RWPE1 (cell line): ENCODE measurements around the gene PPFIA2.

ENCODE experiments used
- CTCF ChIA-PET: fragments of 350-600 bp; sonication (Branson Sonifier 250); formaldehyde crosslinking; extraction: SDS; loops from one replicate; lab custom pipeline; 2021; lab: Yijun Ruan, JAX
- POLR2A ChIA-PET: fragments of 400-600 bp; formaldehyde crosslinking; extraction: SDS; loops from one replicate; lab custom pipeline; 2020; ENCODE audit warnings: antibody characterized with exemption; ENCODE audit not compliant: low non-redundant PET; lab: Yijun Ruan, JAX
- DNase-seq: peaks from one replicate; pipeline ENCODE4 v3.0.0; 2012; ENCODE audit warnings: low spot score
- H3K27ac ChIP-seq: fragments of 450-650 bp; 2 replicates; pipeline ENCODE4 v1.5.1; 2017
- CTCF ChIP-seq: fragments of 450-650 bp; conservative IDR thresholded peaks from 2 replicates; pipeline ENCODE4 v1.5.1; 2017; ENCODE audit warnings: low read depth, mild to moderate bottlenecking

PPFIA2 gene

GRCh38 chr12:81759190-81760051 lies at the start of gene PPFIA2:
Gene PPFIA2 (minus strand): TSS chr12:81759350.
- H3K27ac ChIP-seq, result no peak within 1 kb of the TSS
- ChIA-PET POLR2A (no interaction called here), CTCF (no interaction called here)
- no peak for TF ChIP-seq CTCF
- DNase-seq, result no peak

- H3K27ac ChIP-seq, result no peak overlapping the region
- ChIA-PET POLR2A (no interaction called here), CTCF (no interaction called here)
Measured at GRCh38 chr12:81800298-81801148, 41.4 kb upstream of the PPFIA2 start.

GRCh38 chr12:81798294-81798693 lies 39.1 kb upstream of the PPFIA2 start:
- no peak for DNase-seq
- no peak overlapping the region for H3K27ac ChIP-seq
- ChIA-PET CTCF (no interaction called here), POLR2A (no interaction called here)
- TF ChIP-seq CTCF, result no peak

More at GRCh38 chr12:81800298-81801148, 41.4 kb upstream of the PPFIA2 start:
- no peak for TF ChIP-seq CTCF
- DNase-seq, result no peak

GRCh38 chr12:81797100-81797499 lies 38.0 kb upstream of the PPFIA2 start:
- peak; percentile 7 for DNase-seq
- POLR2A ChIA-PET, result no interaction called here
- no peak; the same call in 1 of the 2 replicates for TF ChIP-seq CTCF
- CTCF ChIA-PET, result interaction anchor here (0.7 kb wide), 1 partner anchor 108 kb away, joined by 3 read pairs; no protein-coding TSS in a partner anchor
- no peak overlapping the region for H3K27ac ChIP-seq

- H3K27ac ChIP-seq, result no peak overlapping the region
- no peak for TF ChIP-seq CTCF
- POLR2A ChIA-PET, result no interaction called here
- CTCF ChIA-PET, result interaction anchor here (0.6 kb wide), 1 partner anchor 16 kb away, joined by 3 read pairs; no protein-coding TSS in a partner anchor
- DNase-seq, result no peak
Measured at GRCh38 chr12:81792666-81793065, 33.5 kb upstream of the PPFIA2 start.

- no peak for TF ChIP-seq CTCF
- no peak overlapping the region for H3K27ac ChIP-seq
- CTCF ChIA-PET, result interaction anchor here (0.6 kb wide), 1 partner anchor 22 kb away, joined by 3 read pairs; no protein-coding TSS in a partner anchor
- POLR2A ChIA-PET, result no interaction called here
- no peak for DNase-seq
Measured at GRCh38 chr12:81779216-81779615, 20.1 kb upstream of the PPFIA2 start.
